Adrenal gland (tissue), 12 donors: Measurements from ENCODE around the gene ZBTB45. TPM values are rescaled to one million over a fixed set of nuclear protein-coding genes. Genes with fewer than 3 reads are reported as not detected.

ENCODE experiments used
- DNase-seq, 7 donors: peaks; one replicate each; pipeline ENCODE4 v3.0.0-alpha.2; 2019 to 2020
- H3K27ac ChIP-seq, 5 donors: fragments of 200-600 bp; sonication (generic) in 4 of 5; 1 replicate in 3 of 5; 2 replicates in 2 of 5; pipeline versions ENCODE4 v1.5.1 to v1.8.0; 2016 to 2020; ENCODE audit warnings: mild to moderate bottlenecking in 1 of 5
- H3K27me3 ChIP-seq: fragments of 200-600 bp; 2 replicates; pipeline ENCODE4 v1.8.0; 2021
- H3K36me3 ChIP-seq, 2 donors: fragments of 200-600 bp; replicated peaks in 1 of 2; 1 replicate in 1 of 2; 2 replicates in 1 of 2; pipeline versions ENCODE4 v1.5.1 to v1.8.0; 2018 to 2022
- H3K4me1 ChIP-seq, 2 donors: fragments of 200-600 bp; replicated peaks in 1 of 2; 1 replicate in 1 of 2; 2 replicates in 1 of 2; pipeline versions ENCODE4 v1.5.1 to v1.8.0; 2018 to 2021
- H3K4me3 ChIP-seq, 4 donors: fragments of 200-600 bp; sonication (generic) in 3 of 4; one replicate each; pipeline ENCODE4 v1.5.1; 2016 to 2018
- H3K9me3 ChIP-seq, 3 donors: fragments of 200-600 bp; sonication (generic) in 1 of 3; replicated peaks in 1 of 3; 1 replicate in 2 of 3; 2 replicates in 1 of 3; pipeline versions ENCODE4 v1.5.1 to v1.8.0; 2016 to 2021
- POLR2A ChIP-seq, 2 donors: fragments of 450-650 bp; IDR thresholded peaks; one replicate each; pipeline ENCODE4 v1.6.1; 2017; ENCODE audit warnings: antibody characterized with exemption in 2 of 2, mild to moderate bottlenecking in 2 of 2, moderate library complexity in 1 of 2
- WGBS, 4 donors: extraction: QIAGEN DNeasy Blood & Tissue Kit in 2 of 4; methylation state at CpG; one replicate each; pipeline versions ENCODE4 v1.1.5 to v1.1.7; 2013 to 2017; 5-methylcytosine and 5-hydroxymethylcytosine counted together
- intact Hi-C, 2 donors: fragments of 100-400 bp; cut with DNase I; formaldehyde crosslinking; loops; one replicate each; pipeline versions ENCODE4 v1.14.1 to v1.15.0; 2022 to 2023
- polyA plus RNA-seq, 3 donors: library from polyadenylated mRNA; stranded (reverse); fragments of 200-250 nt in 2 of 3; fragments of 350-450 nt in 1 of 3; fragmentation: Illumina TruSeq in 1 of 3; extraction: RNeasy Lipid Tissue Mini Kit (QIAGEN cat#74804) in 1 of 3; gene quantifications; one replicate each; pipeline ENCODE4 v1.2.3, GENCODE V29; 2013 to 2014
- total RNA-seq, 9 donors: library from RNA; depleted of rRNA in 4 of 9; stranded (reverse); fragments of >200 nt in 4 of 9; fragments of 120-200 nt in 1 of 9; fragmentation: NEBNext Ultra II Directional in 1 of 9; extraction: Animal tissue kit (Norgen Biotek cat#: 25700) in 1 of 9; gene quantifications; one replicate each; pipeline versions ENCODE4 v1.1.0 to v1.2.4, GENCODE V29; 2013 to 2023
- TF ChIP-seq, protein P1 (sequence below), 6 experiments: fragments of 450-650 bp in 4 of 6; fragments of 200-600 bp in 2 of 6; sonication (generic) in 1 of 6; IDR thresholded peaks; 1 replicate in 5 of 6; 2 replicates in 1 of 6; pipeline versions ENCODE4 v1.5.1 to v1.8.0; 2016 to 2021; ENCODE audit warnings: antibody characterized with exemption in 6 of 6, mild to moderate bottlenecking in 2 of 6, moderate library complexity in 1 of 6
- donor health status: healthy with polysubstance abuse.
- donor health status: Bipolar disorder and iron deficiency.
- donor health status: DM: yes; HTN: yes; CAD: no.
- donor health status: DM: no; HTN: no; CAD: no.
- donor health status: DM: no; HTN: no; CAD: no.
- donor health status: DM: yes; HTN: yes; CAD: no.

ZBTB45 gene
- total and polyA plus RNA-seq, 12 donors, result 1.7 to 20.4 (median 12.8) TPM

DNA sequence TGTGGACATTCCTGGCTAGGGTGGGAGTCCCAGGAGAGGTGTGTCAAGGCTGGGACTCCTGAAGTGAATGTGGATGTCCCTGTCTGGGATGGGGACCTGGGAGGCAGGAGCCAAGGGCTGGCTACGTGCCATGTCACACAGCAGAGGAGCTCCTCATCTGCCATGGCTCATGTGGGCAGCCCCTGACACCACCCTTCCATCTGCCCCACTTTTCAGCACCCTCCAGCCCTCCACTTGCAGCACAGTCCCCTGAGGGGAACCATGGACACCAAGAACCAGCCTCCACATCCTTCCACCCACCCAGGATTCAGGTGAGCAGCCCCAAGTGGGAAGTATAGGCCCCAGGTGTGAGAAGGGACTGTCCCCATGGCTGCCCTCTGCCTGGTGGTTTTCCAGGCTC, 41.7 kb downstream of the ZBTB45 start:
- peak overlapping the region in 2 of 5 donors; percentile 89 to 91 for H3K27ac ChIP-seq
- H3K4me1 ChIP-seq, result peaks cover 6 to 14% of the 10 kb centered on the region in 2 donors
- DNase-seq, result peak in 1 of 7 donors; percentile 20
- intact Hi-C loops, result no loop called here
- peaks cover 0 to 22% of the 10 kb centered on the region in 2 donors for H3K36me3 ChIP-seq
- no peaks in the 10 kb centered on the region for H3K27me3 ChIP-seq
- no peak for TF ChIP-seq POLR2A (IDR thresholded peaks at IDR 0.05)
- TF ChIP-seq, protein P1, sequence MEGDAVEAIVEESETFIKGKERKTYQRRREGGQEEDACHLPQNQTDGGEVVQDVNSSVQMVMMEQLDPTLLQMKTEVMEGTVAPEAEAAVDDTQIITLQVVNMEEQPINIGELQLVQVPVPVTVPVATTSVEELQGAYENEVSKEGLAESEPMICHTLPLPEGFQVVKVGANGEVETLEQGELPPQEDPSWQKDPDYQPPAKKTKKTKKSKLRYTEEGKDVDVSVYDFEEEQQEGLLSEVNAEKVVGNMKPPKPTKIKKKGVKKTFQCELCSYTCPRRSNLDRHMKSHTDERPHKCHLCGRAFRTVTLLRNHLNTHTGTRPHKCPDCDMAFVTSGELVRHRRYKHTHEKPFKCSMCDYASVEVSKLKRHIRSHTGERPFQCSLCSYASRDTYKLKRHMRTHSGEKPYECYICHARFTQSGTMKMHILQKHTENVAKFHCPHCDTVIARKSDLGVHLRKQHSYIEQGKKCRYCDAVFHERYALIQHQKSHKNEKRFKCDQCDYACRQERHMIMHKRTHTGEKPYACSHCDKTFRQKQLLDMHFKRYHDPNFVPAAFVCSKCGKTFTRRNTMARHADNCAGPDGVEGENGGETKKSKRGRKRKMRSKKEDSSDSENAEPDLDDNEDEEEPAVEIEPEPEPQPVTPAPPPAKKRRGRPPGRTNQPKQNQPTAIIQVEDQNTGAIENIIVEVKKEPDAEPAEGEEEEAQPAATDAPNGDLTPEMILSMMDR (IDR thresholded peaks at IDR 0.05), result no peak
- H3K9me3 ChIP-seq, result no peaks in the 10 kb centered on the region
- WGBS, 4 donors, result 100% methylated on average over 1 of the region's 1 CpG; no CpG with 5 or more reads in 1 of the 4 donors
- no peak overlapping the region for H3K4me3 ChIP-seq

DNA sequence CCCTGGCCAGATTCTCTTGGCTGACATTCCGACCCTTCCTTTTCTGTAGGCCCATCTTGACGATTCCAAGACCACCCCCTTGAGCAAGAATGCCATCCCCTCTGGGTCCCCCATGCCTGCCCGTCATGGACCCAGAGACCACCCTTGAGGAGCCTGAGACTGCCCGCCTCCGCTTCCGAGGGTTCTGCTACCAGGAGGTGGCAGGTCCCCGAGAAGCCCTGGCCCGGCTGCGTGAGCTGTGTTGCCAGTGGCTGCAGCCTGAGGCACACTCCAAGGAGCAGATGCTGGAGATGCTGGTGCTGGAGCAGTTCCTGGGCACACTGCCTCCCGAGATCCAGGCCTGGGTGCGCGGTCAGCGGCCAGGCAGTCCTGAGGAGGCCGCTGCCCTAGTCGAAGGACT, 42.5 kb downstream of the ZBTB45 start:
- Histone ChIP-seq H3K4me3 (no peak overlapping the region), H3K27ac (peak overlapping the region in 3 of 5 donors; percentile 70 to 91 (median 89)), H3K27me3 (no peaks in the 10 kb centered on the region), H3K36me3 (peaks cover 0 to 30% of the 10 kb centered on the region in 2 donors), H3K9me3 (no peaks in the 10 kb centered on the region), H3K4me1 (peaks cover 6 to 14% of the 10 kb centered on the region in 2 donors)
- 81 to 88% (median 85%) methylated on average over 6 to 15 of the region's 15 CpGs for WGBS, 4 donors
- intact Hi-C loops, result no loop called here
- no peak for TF ChIP-seq POLR2A (IDR thresholded peaks at IDR 0.05)
- TF ChIP-seq, protein P1 (IDR thresholded peaks at IDR 0.05), result no peak
- DNase-seq, result no peak

DNA sequence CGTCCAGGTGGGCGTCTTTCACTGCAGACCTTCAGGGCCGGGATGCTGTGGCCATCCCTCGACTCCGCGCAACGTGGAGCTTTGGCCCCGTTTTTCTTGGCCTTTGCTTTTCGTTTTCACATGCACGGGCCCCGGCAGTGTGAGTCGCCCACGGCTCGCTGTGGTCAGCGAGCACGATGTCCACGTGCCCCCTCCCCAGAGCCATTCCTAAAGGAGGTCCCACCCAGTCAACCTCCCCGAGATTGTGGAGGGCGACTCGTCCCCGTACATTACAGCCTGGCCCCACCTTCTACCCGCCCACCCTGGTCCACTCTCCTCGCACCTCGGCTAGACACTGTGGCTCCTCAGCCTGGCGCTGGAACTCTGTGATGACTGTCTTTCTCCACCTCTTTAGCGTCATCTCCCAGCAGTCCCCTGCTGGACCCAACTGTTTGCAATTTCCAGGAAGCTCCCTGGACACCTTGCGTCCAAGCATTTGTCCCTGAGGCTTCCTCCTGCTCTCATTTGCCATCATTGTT, 43.1 kb downstream of the ZBTB45 start:
- peaks cover 0 to 35% of the 10 kb centered on the region in 2 donors for H3K36me3 ChIP-seq
- no peaks in the 10 kb centered on the region for H3K27me3 ChIP-seq
- peak overlapping the region in 3 of 4 donors; percentile 22 to 72 (median 38) for H3K4me3 ChIP-seq
- 3 to 7% (median 5%) methylated on average over 12 to 27 of the region's 27 CpGs for WGBS, 4 donors
- H3K4me1 ChIP-seq, result peaks cover 6 to 14% of the 10 kb centered on the region in 2 donors
- TF ChIP-seq, protein P1 (IDR thresholded peaks at IDR 0.05), result peak in 1 of 6 experiments; percentile 9
- TF ChIP-seq POLR2A (IDR thresholded peaks at IDR 0.05), result peak in 1 of 2 donors; percentile 3
- H3K27ac ChIP-seq, result peak overlapping the region; percentile 70 to 95 (median 89)
- peak in 4 of 7 donors; percentile 66 to 82 (median 72) for DNase-seq
- intact Hi-C loops, result no loop called here
- no peaks in the 10 kb centered on the region for H3K9me3 ChIP-seq

DNA sequence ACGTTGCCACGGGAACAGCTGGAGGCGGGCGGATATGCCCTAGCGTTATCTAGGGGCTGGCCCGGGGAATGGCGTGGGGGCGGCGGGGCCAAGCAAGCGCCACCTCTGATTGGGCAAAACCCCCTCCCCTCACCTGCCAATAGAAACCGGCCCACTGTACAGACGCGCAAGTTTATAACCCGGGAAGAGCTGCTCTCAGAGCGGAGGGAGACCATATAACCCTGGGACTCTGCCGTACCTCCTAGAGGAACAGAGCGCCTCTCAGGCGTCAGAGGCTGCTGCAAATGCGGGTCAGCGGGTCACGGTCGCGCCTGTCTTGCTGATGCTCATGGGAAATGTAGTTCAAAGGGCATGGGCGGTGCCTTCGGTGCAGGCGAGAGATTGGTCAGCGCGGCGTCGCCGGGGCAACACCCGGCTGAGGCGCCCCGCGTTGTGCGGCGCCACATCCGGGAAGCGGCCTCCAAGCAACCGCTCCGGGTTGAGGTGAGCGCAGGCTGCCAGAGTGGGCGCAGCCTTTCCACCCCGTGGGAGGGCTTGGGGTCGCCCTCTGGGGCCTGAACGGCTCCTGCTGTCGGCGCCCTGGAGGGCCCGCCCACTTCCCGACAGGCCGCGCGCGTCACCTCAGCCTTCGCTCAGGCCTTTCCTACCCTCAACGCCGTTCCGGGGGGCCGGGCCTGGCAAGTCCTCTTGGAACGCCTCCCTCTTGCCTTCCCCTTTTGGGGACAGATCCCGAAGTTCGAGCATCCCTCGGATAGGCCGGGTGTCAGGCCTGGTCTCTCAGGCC, 43.7 kb downstream of the ZBTB45 start, which contains the start of gene ZNF446:
TSS of gene ZNF446 (plus strand) at position 639 of the 784 bp plus-strand sequence. CDS start 867 bp downstream, outside the sequence.
- Histone ChIP-seq H3K9me3 (no peaks in the 10 kb centered on the region), H3K27ac (peak within 1 kb of the TSS; percentile 70 to 95 (median 89)), H3K27me3 (no peaks in the 10 kb centered on the region), H3K4me3 (peak within 1 kb of the TSS; percentile 22 to 72 (median 48)), H3K36me3 (peaks cover 0 to 36% of the 10 kb centered on the region in 2 donors), H3K4me1 (peaks cover 6 to 14% of the 10 kb centered on the region in 2 donors)
- 0 to 1% (median 0%) methylated on average over 2 to 64 of the region's 64 CpGs for WGBS, 4 donors
- DNase-seq, result peak; percentile 94 to 99 (median 98)
- TF ChIP-seq, protein P1 (IDR thresholded peaks at IDR 0.05), result no peak
- TF ChIP-seq POLR2A (IDR thresholded peaks at IDR 0.05), result peak; percentile 26 to 58
- intact Hi-C loops, result no loop called here
